Measurements from ENCODE around the gene FARSB.

The FARSB gene

GRCh38 chr2:222623756-222624309 lies 32.1 kb downstream of the FARSB start:
- H3K27ac ChIP-seq (ENCODE audit: low read length): no peak overlapping the region
- no peak overlapping the region for H3K9ac ChIP-seq (ENCODE audit: low read depth, low read length)
- H3K27me3 ChIP-seq (ENCODE audit: insufficient read depth, low read length): no peaks in the 10 kb centered on the region
- peaks cover 85% of the 10 kb centered on the region for H3K36me3 ChIP-seq (ENCODE audit: insufficient read depth, low read depth, low read length)
- no peaks in the 10 kb centered on the region for H3K4me1 ChIP-seq (ENCODE audit: insufficient read depth, low read length)
- no peak overlapping the region for H3K4me3 ChIP-seq (ENCODE audit: low read length)
- no peaks in the 10 kb centered on the region for H3K9me3 ChIP-seq (ENCODE audit: insufficient read depth, low read depth, low read length)

GRCh38 chr2:222622910-222623309 lies 33.0 kb downstream of the FARSB start:
- H3K27me3 ChIP-seq (ENCODE audit: insufficient read depth, low read length): no peaks in the 10 kb centered on the region
- H3K9me3 ChIP-seq (ENCODE audit: insufficient read depth, low read depth, low read length): no peaks in the 10 kb centered on the region
- H3K27ac ChIP-seq (ENCODE audit: low read length): no peak overlapping the region
- H3K36me3 ChIP-seq (ENCODE audit: insufficient read depth, low read depth, low read length): peaks cover 81% of the 10 kb centered on the region
- no peaks in the 10 kb centered on the region for H3K4me1 ChIP-seq (ENCODE audit: insufficient read depth, low read length)
- H3K4me3 ChIP-seq (ENCODE audit: low read length): no peak overlapping the region
- H3K9ac ChIP-seq (ENCODE audit: low read depth, low read length): no peak overlapping the region

GRCh38 chr2:222621893-222622292 lies 34.0 kb downstream of the FARSB start:
- H3K9ac ChIP-seq (ENCODE audit: low read depth, low read length): no peak overlapping the region
- H3K4me3 ChIP-seq (ENCODE audit: low read length): no peak overlapping the region
- H3K9me3 ChIP-seq (ENCODE audit: insufficient read depth, low read depth, low read length): no peaks in the 10 kb centered on the region
- H3K27me3 ChIP-seq (ENCODE audit: insufficient read depth, low read length): no peaks in the 10 kb centered on the region
- H3K36me3 ChIP-seq (ENCODE audit: insufficient read depth, low read depth, low read length): peaks cover 77% of the 10 kb centered on the region
- no peak overlapping the region for H3K27ac ChIP-seq (ENCODE audit: low read length)
- H3K4me1 ChIP-seq (ENCODE audit: insufficient read depth, low read length): no peaks in the 10 kb centered on the region

GRCh38 chr2:222615320-222615719 lies 40.6 kb downstream of the FARSB start:
- Histone ChIP-seq H3K4me3 (ENCODE audit: low read length) (no peak overlapping the region), H3K9ac (ENCODE audit: low read depth, low read length) (no peak overlapping the region), H3K4me1 (ENCODE audit: insufficient read depth, low read length) (0 out of 2 replicates have a peak, but pooled peaks cover 3% of the 10 kb centered on the region), H3K36me3 (ENCODE audit: insufficient read depth, low read depth, low read length) (peaks cover 65% of the 10 kb centered on the region), H3K27ac (ENCODE audit: low read length) (no peak overlapping the region), H3K27me3 (ENCODE audit: insufficient read depth, low read length) (no peaks in the 10 kb centered on the region), H3K9me3 (ENCODE audit: insufficient read depth, low read depth, low read length) (no peaks in the 10 kb centered on the region)

DNA sequence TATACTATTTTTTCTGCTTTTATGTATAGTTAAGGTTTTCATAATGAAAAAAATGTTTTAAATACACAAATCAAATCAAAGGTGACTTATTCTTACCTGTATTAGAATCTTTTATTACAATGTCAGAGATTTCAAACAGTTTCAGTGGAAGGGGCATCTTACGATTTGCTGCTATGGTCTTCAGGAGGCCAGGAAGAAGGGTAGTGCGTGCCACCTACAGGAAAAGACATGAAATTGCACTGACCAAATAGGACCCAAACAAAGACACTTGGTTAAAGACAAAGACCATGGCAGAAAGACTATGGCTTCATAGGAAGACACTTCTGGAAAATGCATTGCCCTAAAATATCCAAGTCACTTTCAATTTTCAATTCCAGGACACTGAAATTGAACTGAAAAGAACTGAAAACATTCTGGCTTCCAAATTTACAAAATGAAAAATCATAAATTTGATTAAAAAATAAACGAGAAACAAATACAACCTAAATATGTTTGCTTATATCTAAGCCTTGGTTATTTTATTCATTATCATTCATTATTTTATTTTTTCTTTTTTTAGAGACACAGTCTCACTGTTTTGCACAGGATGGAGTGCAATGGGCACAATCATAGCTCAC lies 42.1 kb downstream of the FARSB start:
- Histone ChIP-seq H3K4me1 (ENCODE audit: insufficient read depth, low read length) (0 out of 2 replicates have a peak, but pooled peaks cover 3% of the 10 kb centered on the region), H3K27ac (ENCODE audit: low read length) (no peak overlapping the region), H3K4me3 (ENCODE audit: low read length) (no peak overlapping the region), H3K36me3 (ENCODE audit: insufficient read depth, low read depth, low read length) (peaks cover 63% of the 10 kb centered on the region), H3K27me3 (ENCODE audit: insufficient read depth, low read length) (no peaks in the 10 kb centered on the region), H3K9ac (ENCODE audit: low read depth, low read length) (no peak overlapping the region), H3K9me3 (ENCODE audit: insufficient read depth, low read depth, low read length) (no peaks in the 10 kb centered on the region)

DNA sequence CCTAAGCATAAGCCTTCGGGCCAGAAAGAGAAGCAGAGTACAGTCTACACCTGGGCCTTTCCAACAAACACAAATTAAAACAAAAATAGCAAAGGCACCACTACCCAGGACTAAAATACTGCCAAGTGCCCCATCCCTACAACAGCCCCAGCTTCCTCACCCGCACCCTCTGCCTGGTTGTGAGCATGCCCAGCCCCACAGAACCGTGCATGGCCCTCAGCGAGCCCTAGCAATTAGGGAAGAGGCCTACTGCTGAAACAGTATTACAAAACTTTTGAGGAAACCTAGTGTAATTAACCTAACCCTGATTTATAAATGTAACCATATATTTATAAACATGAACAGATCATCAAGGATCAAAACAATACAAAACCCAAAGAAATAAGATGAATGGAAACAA lies 44.2 kb downstream of the FARSB start:
- no peaks in the 10 kb centered on the region for H3K9me3 ChIP-seq (ENCODE audit: insufficient read depth, low read depth, low read length)
- peaks cover 72% of the 10 kb centered on the region for H3K36me3 ChIP-seq (ENCODE audit: insufficient read depth, low read depth, low read length)
- no peak overlapping the region for H3K27ac ChIP-seq (ENCODE audit: low read length)
- no peak overlapping the region for H3K4me3 ChIP-seq (ENCODE audit: low read length)
- H3K27me3 ChIP-seq (ENCODE audit: insufficient read depth, low read length): no peaks in the 10 kb centered on the region
- 0 out of 2 replicates have a peak, but pooled peaks cover 3% of the 10 kb centered on the region for H3K4me1 ChIP-seq (ENCODE audit: insufficient read depth, low read length)
- no peak overlapping the region for H3K9ac ChIP-seq (ENCODE audit: low read depth, low read length)

DNA sequence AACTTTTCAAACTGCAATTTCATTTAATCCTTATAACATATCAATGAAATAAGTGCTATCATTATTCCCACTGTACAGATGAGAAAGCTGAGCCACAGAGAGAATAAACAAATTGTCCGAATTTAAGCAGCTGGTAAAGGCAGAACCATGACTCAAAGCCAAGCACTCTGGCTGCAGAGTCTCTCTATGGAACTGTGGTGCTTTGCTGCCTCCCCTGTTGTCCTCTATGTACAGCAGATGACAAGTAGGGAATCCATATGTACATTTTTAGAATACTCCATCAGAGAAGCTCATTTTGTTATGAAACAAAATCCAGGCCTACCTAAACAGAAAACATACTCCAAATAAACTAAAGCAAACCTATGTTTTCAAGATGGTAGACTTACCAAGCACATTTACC lies 45.1 kb downstream of the FARSB start:
- Histone ChIP-seq H3K36me3 (ENCODE audit: insufficient read depth, low read depth, low read length) (peaks cover 70% of the 10 kb centered on the region), H3K27ac (ENCODE audit: low read length) (no peak overlapping the region)

GRCh38 chr2:222609381-222609780 lies 46.5 kb downstream of the FARSB start:
- Histone ChIP-seq H3K9ac (ENCODE audit: low read depth, low read length) (no peak overlapping the region), H3K36me3 (ENCODE audit: insufficient read depth, low read depth, low read length) (peaks cover 64% of the 10 kb centered on the region), H3K27me3 (ENCODE audit: insufficient read depth, low read length) (no peaks in the 10 kb centered on the region), H3K4me1 (ENCODE audit: insufficient read depth, low read length) (no peaks in the 10 kb centered on the region), H3K9me3 (ENCODE audit: insufficient read depth, low read depth, low read length) (no peaks in the 10 kb centered on the region), H3K27ac (ENCODE audit: low read length) (no peak overlapping the region), H3K4me3 (ENCODE audit: low read length) (no peak overlapping the region)

More for the DNA sequence above, 45.1 kb downstream of the FARSB start:
- Histone ChIP-seq H3K27me3 (ENCODE audit: insufficient read depth, low read length) (no peaks in the 10 kb centered on the region), H3K4me1 (ENCODE audit: insufficient read depth, low read length) (0 out of 2 replicates have a peak, but pooled peaks cover 3% of the 10 kb centered on the region), H3K4me3 (ENCODE audit: low read length) (no peak overlapping the region), H3K9me3 (ENCODE audit: insufficient read depth, low read depth, low read length) (no peaks in the 10 kb centered on the region), H3K9ac (ENCODE audit: low read depth, low read length) (no peak overlapping the region)

DNA sequence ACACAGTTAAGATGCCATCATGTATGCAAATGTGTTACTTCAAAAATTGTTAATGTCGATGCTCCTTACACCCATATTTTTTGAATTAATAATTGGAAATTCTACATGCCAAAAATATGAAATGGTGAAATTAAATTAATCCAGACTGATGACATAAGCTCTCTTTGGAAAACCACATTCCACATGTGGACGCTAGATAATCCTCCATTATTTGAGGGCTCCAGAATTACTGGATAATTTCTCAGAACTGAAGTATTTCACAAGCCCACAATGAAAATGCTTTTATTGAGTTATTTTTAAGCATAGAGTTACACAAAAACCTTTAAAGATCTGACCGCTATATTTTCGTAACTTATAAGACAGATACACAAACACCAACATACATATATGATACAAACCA lies 47.8 kb downstream of the FARSB start:
- H3K9me3 ChIP-seq (ENCODE audit: insufficient read depth, low read depth, low read length): no peaks in the 10 kb centered on the region
- no peaks in the 10 kb centered on the region for H3K4me1 ChIP-seq (ENCODE audit: insufficient read depth, low read length)
- no peak overlapping the region for H3K9ac ChIP-seq (ENCODE audit: low read depth, low read length)
- no peak overlapping the region for H3K27ac ChIP-seq (ENCODE audit: low read length)
- H3K36me3 ChIP-seq (ENCODE audit: insufficient read depth, low read depth, low read length): peaks cover 58% of the 10 kb centered on the region
- H3K4me3 ChIP-seq (ENCODE audit: low read length): no peak overlapping the region
- no peaks in the 10 kb centered on the region for H3K27me3 ChIP-seq (ENCODE audit: insufficient read depth, low read length)

GRCh38 chr2:222606306-222606705 lies 49.6 kb downstream of the FARSB start:
- Histone ChIP-seq H3K4me3 (ENCODE audit: low read length) (no peak overlapping the region), H3K36me3 (ENCODE audit: insufficient read depth, low read depth, low read length) (peaks cover 41% of the 10 kb centered on the region; the same call in 1 of the 2 replicates), H3K9me3 (ENCODE audit: insufficient read depth, low read depth, low read length) (no peaks in the 10 kb centered on the region), H3K27me3 (ENCODE audit: insufficient read depth, low read length) (no peaks in the 10 kb centered on the region), H3K9ac (ENCODE audit: low read depth, low read length) (no peak overlapping the region), H3K27ac (ENCODE audit: low read length) (no peak overlapping the region), H3K4me1 (ENCODE audit: insufficient read depth, low read length) (no peaks in the 10 kb centered on the region)

GRCh38 chr2:222604749-222605515 lies 51.0 kb downstream of the FARSB start:
- peaks cover 37% of the 10 kb centered on the region for H3K36me3 ChIP-seq (ENCODE audit: insufficient read depth, low read depth, low read length)

DNA sequence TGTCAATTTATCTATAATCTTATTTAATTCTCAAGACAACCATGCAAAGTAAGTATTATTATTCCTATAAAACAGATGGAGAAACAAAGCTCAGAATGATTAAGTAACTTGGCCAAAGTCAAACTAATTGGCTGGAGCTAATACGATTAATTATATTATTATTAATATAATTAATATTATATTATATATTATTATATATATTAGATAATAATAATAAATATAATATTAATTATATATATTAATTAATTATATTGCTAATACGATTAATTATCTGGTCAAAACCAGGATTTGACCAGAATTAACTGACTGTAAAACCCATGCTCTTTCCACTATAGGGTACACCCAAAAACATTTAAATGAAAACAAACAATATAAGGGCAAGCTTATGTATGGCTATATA lies 52.4 kb downstream of the FARSB start:
- H3K36me3 ChIP-seq (ENCODE audit: insufficient read depth, low read depth, low read length): peaks cover 40% of the 10 kb centered on the region
- H3K9me3 ChIP-seq (ENCODE audit: insufficient read depth, low read depth, low read length): no peaks in the 10 kb centered on the region
- H3K9ac ChIP-seq (ENCODE audit: low read depth, low read length): no peak overlapping the region
- no peak overlapping the region for H3K4me3 ChIP-seq (ENCODE audit: low read length)
- no peaks in the 10 kb centered on the region for H3K4me1 ChIP-seq (ENCODE audit: insufficient read depth, low read length)
- H3K27ac ChIP-seq (ENCODE audit: low read length): no peak overlapping the region
- no peaks in the 10 kb centered on the region for H3K27me3 ChIP-seq (ENCODE audit: insufficient read depth, low read length)

More at GRCh38 chr2:222604749-222605515, 51.0 kb downstream of the FARSB start:
- H3K9me3 ChIP-seq (ENCODE audit: insufficient read depth, low read depth, low read length): no peaks in the 10 kb centered on the region
- H3K9ac ChIP-seq (ENCODE audit: low read depth, low read length): no peak overlapping the region
- no peak overlapping the region for H3K27ac ChIP-seq (ENCODE audit: low read length)
- H3K4me3 ChIP-seq (ENCODE audit: low read length): no peak overlapping the region
- no peaks in the 10 kb centered on the region for H3K27me3 ChIP-seq (ENCODE audit: insufficient read depth, low read length)
- no peaks in the 10 kb centered on the region for H3K4me1 ChIP-seq (ENCODE audit: insufficient read depth, low read length)
